GM15510 (cell line): ENCODE results near the gene PWWP2B.

Experiments used
- POLR2A ChIP-seq: IDR thresholded peaks from 3 replicates; pipeline ENCODE4 v1.6.1; 2011; ENCODE audit warnings: borderline replicate concordance; ENCODE audit not compliant: insufficient read length; ENCODE audit errors: extremely low read depth

Gene PWWP2B

GRCh38 chr10:132397036-132397541 is at the start of gene PWWP2B:
PWWP2B (plus strand) TSS chr10:132397200; CDS start chr10:132397227, 27 bp downstream.
- TF ChIP-seq POLR2A, result no peak

GRCh38 chr10:132347211-132347930 is 49.6 kb upstream of the PWWP2B start:
- TF ChIP-seq POLR2A, result no peak

DNA sequence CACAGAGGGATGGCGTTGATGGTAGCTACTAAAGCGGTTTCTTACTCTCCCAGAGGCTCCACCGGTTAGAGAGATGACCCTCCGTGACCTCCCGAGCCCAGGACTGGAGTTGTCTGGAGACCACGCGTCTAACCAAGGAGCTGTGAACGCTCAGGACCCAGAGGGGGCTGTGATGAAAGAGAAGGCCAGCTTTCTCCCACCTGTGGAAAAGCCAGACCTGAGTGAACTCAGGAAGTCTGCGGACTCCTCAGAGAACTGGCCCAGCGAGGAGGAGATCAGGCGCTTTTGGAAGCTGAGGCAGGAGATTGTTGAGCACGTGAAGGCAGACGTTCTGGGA is 49.1 kb upstream of the PWWP2B start:
- no peak for TF ChIP-seq POLR2A

DNA sequence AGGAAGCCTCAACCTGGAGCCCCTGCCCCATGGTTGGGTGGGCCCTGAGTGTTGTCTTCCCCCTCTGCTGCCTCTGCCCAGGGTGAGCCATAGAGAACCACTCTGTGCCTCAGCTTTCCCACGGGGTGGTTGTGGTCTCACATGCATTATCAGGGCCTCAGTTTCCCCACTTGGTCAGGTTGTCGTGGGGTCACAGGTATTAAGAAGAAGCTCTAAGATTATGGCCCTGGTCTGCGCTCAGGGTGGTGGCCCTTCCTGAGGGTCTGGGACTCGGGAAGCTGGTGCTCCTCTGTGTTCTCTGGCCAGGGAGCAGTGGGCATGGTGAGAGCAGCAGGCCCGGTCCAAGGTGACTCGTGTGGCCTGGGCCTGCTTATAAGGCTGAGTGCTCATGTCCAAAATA is 47.2 kb upstream of the PWWP2B start:
- TF ChIP-seq POLR2A, result no peak

- TF ChIP-seq POLR2A, result no peak
Observed at GRCh38 chr10:132350391-132350790, 46.6 kb upstream of the PWWP2B start.

DNA sequence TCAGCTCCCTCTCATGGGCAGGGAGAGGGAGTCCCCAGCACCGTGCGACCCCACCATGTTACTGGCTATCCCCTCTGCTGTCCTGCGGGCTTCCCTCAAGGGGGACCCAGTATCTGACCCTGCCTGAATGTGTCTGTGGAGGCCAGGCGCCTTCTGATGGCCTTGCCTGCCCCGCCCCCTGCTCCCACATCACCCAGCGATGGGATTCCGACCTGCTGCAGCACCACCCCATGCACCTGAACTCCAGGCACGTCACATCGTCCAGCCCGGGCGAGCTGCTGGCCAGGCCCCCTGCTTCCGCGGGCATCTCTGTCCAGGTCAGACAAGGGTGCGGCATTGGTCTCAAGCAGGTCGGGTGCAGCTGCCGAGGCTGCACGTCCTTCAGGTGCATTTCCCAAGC is 46.1 kb upstream of the PWWP2B start:
- TF ChIP-seq POLR2A, result no peak

GRCh38 chr10:132351611-132352010 is 45.4 kb upstream of the PWWP2B start:
- no peak for TF ChIP-seq POLR2A

DNA sequence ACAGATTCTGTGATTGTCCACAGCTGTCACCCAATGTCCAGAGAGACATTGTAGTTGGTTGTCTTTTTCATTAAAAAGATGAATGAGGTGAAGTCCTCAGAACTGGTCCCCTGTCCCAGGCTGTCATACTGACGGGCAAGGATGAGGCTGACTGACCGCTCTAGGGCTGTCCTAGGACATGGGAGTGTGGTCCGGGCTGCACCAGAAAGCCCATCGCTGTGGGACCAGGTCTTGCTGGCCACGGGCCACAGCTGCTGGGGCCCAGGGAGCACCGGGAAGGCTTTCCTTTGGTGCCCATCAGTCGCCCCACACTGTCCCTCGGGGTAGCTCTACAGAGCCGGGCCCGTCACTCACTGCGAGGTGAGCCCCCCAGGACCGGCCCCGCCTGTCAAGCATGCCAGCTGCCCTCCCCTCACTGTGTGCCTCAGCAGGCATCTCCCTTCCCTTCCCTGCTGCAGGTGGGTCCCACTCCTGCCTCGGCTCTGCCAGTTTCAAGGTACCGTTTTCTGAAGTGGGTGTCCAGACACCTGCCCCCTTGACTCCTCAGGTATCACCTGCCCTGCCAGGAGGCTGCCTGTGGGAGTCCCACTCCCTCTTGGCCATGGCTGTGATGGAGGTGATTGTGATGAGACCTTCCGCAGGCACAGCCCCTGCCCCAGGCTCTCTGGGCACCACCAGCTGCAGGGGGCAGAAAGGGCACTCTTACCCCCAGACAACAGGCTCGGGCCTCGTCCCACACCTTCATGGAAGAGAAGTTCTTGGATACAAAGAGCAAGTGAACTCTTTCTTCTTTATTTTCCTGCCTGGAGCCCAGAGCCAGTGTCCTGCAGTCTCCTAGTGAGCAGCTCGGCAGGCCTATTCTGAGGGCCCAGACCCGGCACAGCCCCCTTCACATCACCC is 43.3 kb upstream of the PWWP2B start:
- TF ChIP-seq POLR2A, result no peak

- TF ChIP-seq POLR2A, result no peak
Observed at GRCh38 chr10:132354356-132355094, 42.5 kb upstream of the PWWP2B start.

GRCh38 chr10:132355297-132355696 is 41.7 kb upstream of the PWWP2B start:
- TF ChIP-seq POLR2A, result no peak

DNA sequence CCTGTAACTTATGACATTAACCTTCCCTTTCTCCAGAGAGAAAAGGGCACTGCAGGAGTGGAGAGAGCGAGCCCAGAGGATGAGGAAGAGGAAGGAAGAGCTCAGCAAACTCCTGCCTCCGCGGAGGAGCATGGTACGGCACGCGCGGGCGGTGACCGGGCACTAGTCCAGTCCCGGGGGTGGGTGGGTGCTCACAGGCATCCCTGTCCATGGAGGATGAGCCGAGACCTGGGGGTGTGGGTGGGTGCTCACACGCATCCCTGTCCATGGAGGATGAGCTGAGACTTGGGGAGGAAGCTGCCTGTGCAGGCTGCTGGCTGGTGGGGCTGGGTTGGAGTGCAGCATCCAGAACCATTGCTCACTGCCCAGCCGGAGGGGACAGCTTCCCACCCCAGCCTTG is 41.2 kb upstream of the PWWP2B start:
- no peak for TF ChIP-seq POLR2A

DNA sequence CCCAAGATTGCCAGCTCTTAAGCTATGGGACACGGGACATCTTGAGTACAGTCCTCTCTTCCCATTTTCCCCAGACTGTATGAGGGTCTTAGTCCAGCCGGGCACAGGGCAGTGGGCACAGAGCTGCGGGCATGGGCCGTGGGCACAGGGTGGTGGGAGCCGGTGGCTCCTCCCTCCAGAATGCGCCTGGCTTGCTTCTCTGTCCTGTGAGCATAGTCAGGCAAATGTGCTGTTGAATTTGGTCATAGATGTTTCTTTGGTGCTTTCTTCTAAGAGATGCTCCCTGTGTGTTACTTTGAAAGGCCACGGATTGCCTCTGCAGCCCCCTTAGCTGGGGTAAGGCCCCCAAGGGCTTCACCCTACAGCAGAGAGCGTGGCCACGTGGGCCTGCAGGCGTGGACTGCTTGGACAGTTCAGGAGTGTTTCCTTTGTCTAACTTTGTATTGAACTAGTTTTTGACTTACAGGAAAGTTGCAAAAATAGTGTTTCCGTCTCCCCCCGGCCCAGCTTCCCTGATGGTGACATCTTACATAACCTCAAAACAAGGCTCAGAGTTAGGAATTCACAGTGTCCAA is 40.3 kb upstream of the PWWP2B start:
- no peak for TF ChIP-seq POLR2A

- no peak for TF ChIP-seq POLR2A
Observed at GRCh38 chr10:132357286-132358058, 39.5 kb upstream of the PWWP2B start.
